Left renal pelvis (tissue), 4 donors: ENCODE measurements around the gene SLC6A3. TPM values are rescaled to one million over a fixed set of nuclear protein-coding genes. Genes with fewer than 3 reads are reported as not detected.

Experiments used
- DNase-seq, 4 donors: peaks; one replicate each; pipeline ENCODE4 v3.0.0-alpha.2; 2013; ENCODE audit warnings: low read depth in 4 of 4, low spot score in 3 of 4
- polyA plus RNA-seq, 4 donors: library from polyadenylated mRNA; unstranded; fragments of 120-200 nt; gene quantifications; one replicate each; pipeline ENCODE4 v1.2.1, GENCODE V29; 2013; ENCODE audit not compliant: insufficient read length in 4 of 4

The SLC6A3 gene
- polyA plus RNA-seq, 4 donors = 0.14 to 0.72 (median 0.56) TPM

DNA sequence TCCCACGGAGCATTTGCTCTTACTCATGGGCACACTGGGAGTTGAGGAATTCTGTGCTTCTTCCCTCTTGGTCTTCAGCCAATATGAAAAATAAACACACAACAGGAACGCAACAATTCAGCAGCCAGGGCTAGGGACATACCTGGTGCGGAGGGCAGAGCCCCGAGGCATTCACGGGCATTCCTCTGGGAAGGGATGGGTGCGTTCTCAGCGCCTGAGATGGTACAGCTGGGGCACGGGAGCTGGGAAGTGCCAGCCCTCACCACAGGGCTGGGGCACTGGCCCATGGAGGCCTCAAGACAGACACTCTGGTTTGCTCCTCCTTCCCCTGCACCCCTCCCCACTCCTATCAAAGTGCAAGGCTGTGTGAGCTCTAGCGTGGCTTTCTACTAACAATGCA, 2.1 kb downstream of the SLC6A3 start:
- DNase-seq = no peak

GRCh38 chr5:1442222-1443145, 2.8 kb downstream of the SLC6A3 start:
- no peak for DNase-seq

- DNase-seq = no peak
Observed at GRCh38 chr5:1441166-1441865, 3.9 kb downstream of the SLC6A3 start.

DNA sequence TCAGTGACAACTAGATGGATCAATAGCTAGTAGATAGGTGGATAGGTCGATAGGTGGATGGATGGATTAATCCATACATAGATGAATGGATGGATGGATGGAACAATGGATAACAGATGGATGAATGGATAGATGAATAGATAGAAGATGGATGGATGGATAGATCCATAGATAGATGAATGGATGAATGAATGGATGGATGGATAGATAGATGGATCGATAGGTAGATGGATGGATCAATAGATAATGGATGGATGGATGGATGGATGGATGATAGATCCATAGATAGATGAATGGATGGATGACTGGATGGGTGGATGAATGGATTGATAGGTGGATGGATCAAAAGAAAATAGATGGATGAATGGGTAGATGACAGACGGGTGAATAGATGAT, 5.1 kb downstream of the SLC6A3 start:
- DNase-seq = no peak

DNA sequence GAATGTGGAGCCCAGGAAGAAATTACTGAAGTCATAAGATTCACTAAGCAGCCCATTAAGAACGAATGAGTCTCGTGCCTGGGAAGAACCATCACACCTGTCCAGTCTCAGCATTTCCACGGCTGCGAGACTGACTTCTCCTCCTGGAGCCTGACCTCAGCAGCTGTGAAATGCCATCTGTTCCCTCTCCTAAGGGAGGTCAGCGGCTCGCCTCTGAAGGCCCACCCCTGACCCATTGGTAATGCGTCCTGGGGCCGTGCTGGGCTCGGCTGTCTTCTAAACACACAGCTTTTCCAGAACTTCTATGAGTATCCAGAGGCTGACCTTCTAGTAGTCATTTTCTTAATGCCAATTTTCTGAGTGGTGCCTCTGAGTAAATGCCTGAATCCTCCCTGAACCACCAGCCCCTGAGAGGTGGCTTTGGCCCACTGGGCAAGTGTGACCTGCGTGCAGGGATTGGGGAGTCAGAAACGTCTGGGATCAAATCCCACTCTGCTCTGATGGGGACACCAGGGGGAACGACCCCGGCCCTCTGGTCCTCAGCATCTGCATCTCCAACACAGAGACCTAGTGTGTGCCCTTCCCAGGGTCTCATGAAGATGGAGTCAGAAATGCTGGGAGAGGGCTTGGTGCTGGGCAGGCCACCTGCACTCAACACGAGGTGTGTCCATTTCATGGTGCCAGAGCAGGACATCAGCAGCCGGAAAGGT, 5.7 kb downstream of the SLC6A3 start:
- DNase-seq = no peak

DNA sequence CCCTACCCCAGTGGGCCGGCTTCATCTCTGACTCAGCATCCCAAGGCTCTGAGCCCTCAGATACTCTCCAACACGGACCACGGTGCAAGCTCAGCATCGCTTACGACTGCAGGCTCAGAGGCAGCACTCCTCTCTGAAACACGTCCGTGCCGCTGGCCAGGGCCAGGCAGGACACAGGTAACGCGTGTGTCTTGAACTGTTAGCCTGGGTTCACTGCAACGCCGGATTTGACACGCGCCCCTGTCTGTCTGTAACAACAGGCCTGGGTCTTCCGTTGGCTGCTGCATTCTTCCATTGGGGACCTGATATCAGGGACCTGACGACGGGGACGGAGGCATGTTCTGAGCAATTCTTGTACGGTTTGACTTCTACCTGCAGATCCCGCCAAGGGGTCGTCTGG, 6.4 kb downstream of the SLC6A3 start:
- no peak for DNase-seq

DNA sequence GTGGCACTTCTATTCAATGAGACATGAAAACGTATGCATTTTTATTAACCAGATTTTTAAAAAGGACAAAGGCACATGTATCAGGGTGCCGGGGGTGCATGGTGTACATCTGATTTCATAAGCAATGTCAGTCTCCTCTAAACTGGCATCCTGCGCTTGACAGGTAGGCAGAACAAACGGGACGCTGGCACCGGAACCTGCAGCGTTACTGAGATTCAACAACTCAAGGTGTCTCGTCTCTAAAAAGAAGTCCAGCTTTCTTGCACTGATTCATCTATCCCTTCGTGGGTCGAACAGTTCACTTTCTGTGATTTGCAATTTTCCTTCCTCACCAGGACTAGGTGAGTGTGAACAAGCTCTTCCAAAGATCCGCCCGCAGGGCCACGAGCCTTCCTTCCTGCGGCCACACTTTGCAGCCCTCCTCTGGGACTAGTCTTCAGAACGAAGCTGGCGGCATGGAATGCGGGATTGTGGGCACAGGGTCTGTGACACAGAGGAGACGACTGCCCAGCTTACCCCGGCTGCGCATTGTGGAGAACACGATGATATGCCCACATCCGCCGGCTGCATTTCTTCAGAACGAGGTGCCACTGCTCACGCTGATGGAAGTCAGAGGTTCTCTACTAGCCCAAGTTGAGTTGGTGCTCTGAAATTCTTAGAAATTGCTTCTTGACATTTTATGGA, 7.2 kb downstream of the SLC6A3 start:
- no peak for DNase-seq

DNA sequence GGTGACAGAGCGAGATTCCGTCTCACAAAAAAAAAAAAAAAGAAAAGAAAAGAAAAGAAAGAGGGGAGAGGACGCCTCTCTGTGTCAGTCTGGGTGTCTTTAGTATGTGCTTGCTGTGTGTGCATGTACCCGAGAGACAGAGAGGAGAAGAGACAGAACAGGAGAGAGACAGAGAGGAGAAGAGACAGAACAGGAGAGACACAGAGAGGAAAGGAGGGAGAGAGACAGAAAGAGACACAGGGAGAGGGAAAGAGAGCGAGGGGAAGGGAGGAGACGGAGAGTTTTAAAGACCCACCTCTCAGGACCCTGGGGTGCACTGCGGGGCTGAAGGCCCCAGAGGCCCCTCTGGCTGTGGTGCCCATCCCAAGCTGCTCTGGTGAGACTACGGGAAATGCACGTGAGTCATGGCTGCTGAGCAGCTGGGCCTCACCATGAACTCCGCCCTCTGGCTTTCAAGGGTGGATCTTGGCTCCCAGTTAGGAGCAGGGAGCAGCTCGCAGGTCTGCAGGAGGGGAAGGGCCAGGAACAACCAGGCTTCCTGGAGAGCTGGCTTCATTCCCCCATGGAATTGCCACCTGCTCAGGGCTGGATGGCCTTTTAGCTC, 7.9 kb downstream of the SLC6A3 start:
- no peak for DNase-seq

DNA sequence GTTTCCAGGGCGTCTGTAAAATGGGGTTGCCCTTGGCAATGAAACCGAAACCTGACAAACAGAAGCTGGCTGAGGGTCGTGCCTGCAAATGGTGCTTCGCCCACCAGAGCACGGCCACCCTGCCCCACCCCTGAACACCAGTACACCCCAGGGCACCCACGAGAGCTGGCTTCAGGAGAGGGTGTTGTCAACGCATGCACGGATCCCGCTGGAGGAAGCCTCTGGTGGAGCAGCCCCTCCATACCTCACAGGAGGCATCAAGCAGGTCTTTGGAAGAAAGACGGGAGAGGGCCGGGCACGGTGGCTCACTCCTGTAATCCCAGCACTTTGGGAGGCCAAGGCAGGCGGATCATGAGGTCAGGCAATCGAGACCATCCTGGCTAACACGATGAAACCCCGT, 8.6 kb downstream of the SLC6A3 start:
- DNase-seq = no peak

DNA sequence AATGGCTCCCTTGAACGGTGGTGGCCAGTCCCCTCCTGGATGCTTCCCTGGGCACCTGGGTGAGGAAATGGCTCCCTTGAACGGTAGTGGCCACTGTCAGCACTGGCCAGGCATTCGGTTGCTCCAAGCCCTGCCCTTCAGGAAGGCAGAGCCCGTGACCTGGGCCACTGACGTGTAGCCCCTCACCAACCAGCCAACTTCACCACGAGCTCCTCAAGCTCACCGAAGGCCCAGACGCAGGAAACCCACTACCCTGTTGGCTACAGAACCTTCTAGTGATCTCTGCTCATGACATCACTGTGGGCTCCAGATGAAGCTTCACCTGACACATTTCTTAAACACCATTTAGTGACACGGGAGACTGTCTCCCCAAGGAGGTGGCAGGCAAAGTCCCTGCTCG, 9.2 kb downstream of the SLC6A3 start:
- DNase-seq = no peak

DNA sequence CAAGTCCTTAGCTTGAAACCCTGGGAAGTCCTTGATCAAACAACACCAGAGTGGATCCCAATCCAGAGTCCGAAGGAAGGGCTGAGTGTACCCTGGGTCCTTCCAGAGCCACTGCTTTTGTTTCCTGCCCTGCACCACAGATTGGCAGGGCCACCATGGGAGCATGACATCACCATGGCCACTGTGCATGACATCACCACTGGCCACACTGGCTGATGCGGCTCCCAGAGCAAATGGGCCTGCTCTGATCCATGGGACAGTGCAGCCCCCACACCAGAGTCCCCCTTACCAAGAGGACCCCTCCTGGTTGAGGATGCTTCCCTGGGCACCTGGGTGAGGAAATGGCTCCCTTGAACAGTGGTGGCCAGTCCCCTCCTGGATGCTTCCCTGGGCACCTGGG, 9.9 kb downstream of the SLC6A3 start:
- no peak for DNase-seq

- DNase-seq = no peak
Observed at GRCh38 chr5:1432296-1432695, 12.9 kb downstream of the SLC6A3 start.

DNA sequence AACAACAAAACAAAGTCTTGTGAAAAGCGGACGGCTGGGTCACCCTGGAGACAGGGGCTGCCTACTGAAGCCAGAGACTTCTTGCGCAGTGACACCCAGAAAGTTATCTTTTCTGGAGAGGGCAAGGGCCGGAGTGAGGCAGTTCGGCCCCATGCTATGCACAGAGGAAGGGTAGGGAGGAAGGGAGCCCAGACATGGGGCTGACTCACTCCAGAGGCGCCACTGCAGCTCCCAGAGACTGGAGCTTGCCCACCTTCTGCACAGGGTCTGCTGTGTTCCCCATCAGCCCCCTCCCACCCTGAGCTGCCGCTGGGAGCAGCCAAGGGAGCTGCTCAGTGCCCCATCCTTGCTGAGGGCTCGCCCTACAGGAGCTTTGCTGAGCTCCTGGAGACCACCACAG, 13.3 kb downstream of the SLC6A3 start:
- no peak for DNase-seq

DNA sequence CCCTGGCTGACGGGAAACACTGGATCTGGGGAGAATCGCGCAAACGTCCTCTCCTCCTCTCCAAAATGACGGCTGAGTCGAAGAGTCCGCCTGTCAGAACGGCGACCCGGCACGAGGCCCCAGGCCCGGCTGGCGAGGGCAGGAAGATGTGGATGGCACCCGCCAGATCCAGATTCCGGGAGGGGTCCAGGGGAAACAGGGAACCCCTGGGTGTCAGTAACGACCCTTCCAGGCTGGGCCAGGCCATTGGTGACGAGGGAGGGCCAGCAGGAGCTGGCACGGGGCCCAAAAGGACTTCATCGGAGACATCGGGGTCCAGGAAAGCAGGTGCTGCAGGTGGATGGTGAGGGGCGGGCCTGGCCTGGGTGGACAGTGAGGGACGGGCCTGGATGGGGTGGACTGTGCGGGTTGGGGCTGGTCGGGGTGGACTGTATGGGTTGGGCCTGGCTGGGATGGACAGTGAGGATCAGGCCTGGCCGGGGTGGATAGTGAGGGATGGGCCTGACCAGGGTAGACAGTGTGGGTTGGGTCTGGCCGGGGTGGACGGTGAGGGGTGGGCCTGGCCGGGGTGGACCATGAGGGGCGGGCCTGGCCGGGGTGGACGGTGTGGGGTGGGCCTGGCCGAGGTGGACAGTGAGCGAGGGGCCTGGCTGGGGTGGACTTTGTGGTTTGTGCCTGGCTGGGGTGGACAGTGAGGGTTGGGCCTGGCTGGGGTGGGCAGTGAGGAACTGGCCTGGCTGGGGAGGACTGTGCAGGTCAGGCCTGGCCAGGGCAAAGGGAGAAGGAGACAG, 14.0 kb downstream of the SLC6A3 start:
- DNase-seq = no peak

DNA sequence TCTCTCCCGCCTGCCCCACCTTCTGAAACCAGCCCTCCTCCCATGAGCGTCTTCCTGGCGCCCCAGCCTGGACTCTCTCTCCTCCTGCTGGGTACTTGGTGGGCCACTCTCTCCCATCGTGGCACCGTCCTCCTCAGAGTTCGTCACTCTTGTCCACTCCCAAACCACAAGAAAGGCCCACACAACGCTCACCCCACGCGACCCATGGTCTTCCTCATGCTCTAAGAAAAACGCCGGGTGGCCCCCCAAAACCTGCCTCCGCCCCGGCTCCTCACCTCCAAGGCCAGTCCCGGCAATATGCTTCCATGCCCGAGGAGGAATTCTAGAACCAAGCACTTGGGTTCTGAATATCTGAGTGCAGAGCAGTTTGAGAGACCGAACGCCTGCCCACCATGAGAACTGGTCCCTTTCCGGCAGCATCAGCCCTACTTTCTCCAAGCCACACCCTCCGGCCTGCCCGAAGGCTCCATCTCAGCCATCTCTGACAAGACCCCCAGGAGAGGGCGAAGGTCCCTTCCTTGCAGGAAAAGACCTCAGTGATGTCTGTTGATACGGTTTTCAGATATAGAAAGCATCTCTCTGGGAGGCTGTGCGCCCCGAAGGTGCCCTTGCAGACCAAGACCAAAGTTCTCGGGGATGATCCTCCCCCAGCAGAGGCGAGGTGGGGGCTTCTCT, 15.0 kb downstream of the SLC6A3 start:
- no peak for DNase-seq

- no peak for DNase-seq
Observed at GRCh38 chr5:1429496-1429895, 15.7 kb downstream of the SLC6A3 start.

- DNase-seq = no peak
Observed at GRCh38 chr5:1429066-1429465, 16.2 kb downstream of the SLC6A3 start.

DNA sequence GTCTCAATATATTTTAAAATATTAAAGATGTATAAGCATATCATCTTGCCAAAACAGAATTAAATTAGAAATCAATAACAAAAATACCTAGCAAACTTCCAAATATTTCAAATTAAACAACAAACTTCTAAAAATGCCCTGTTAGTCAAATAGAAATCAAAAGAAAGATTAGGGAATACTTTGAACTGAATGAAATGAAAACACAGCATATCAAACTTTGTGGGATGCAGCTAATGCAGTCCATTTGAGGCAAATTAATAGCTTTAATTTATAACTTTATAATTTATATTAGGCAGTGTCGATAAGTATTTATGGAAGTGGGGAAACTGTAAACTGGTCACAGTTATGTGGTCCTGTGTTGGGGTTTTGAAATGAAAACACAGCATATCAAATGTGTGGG, 17.1 kb downstream of the SLC6A3 start:
- no peak for DNase-seq

- no peak for DNase-seq
Observed at GRCh38 chr5:1424716-1425115, 20.5 kb downstream of the SLC6A3 start.
